Upper lobe of left lung (tissue), 4 donors: ENCODE data around the gene FANCG.

ENCODE experiments used
- CTCF ChIP-seq, 6 experiments: fragments of 450-650 bp in 4 of 6; fragments of 200-600 bp in 2 of 6; sonication (generic) in 2 of 6; IDR thresholded peaks; one replicate each; pipeline ENCODE4 v1.5.1; 2016 to 2019; ENCODE audit warnings: antibody characterized with exemption in 6 of 6
- EP300 ChIP-seq, 4 donors: sonication (generic); formaldehyde crosslinking; IDR thresholded peaks; one replicate each; pipeline ENCODE4 v1.5.1; 2017; ENCODE audit warnings: antibody characterized with exemption in 4 of 4, control low read depth in 2 of 4
- POLR2A ChIP-seq, 4 donors: fragments of 450-650 bp; IDR thresholded peaks; one replicate each; pipeline ENCODE4 v1.5.1; 2016 to 2017; ENCODE audit warnings: antibody characterized with exemption in 4 of 4, mild to moderate bottlenecking in 2 of 4
- POLR2AphosphoS5 ChIP-seq, 2 donors: sonication (generic); formaldehyde crosslinking; IDR thresholded peaks; one replicate each; pipeline ENCODE4 v1.5.1; 2017; ENCODE audit warnings: antibody characterized with exemption in 2 of 2

- no peak for TF ChIP-seq CTCF (IDR thresholded peaks at IDR 0.05)
- TF ChIP-seq POLR2A (IDR thresholded peaks at IDR 0.05) = no peak
- TF ChIP-seq EP300 (IDR thresholded peaks at IDR 0.05) = no peak
- TF ChIP-seq POLR2AphosphoS5 (IDR thresholded peaks at IDR 0.05) = no peak
These were observed 5.6 kb downstream of the FANCG start for GRCh38 chr9:35074141-35074540.
